Mesodermal cell (in vitro differentiated cells): ENCODE results near the gene NOS1.
"Not testable (repeated sequence)": the region's sequence is repeated elsewhere in the genome, so short reads cannot be mapped to it uniquely, and the experiment has no call there.

ENCODE experiments used
- H3K27ac ChIP-seq: 2 replicates; pipeline ENCODE4 v1.7.0; 2013; ENCODE audit warnings: mild to moderate bottlenecking, low read depth, low read length, moderate library complexity; ENCODE audit not compliant: severe bottlenecking
- H3K36me3 ChIP-seq: 2 replicates; pipeline ENCODE4 v1.7.1; 2013; ENCODE audit warnings: mild to moderate bottlenecking, low read length, moderate library complexity; ENCODE audit not compliant: control insufficient read depth, insufficient read depth
- H3K4me1 ChIP-seq: one replicate; pipeline ENCODE4 v1.7.1; 2013; ENCODE audit warnings: mild to moderate bottlenecking, low read length; ENCODE audit not compliant: insufficient read depth, control insufficient read depth, poor library complexity, severe bottlenecking
- H3K4me3 ChIP-seq: 2 replicates; pipeline ENCODE4 v1.7.0; 2013; ENCODE audit warnings: low read length, control low read depth, mild to moderate bottlenecking; ENCODE audit not compliant: insufficient read depth, poor library complexity, severe bottlenecking; ENCODE audit errors: extremely low read depth
- H3K9me3 ChIP-seq: 2 replicates; pipeline ENCODE4 v1.7.1; 2013; ENCODE audit warnings: mild to moderate bottlenecking, low read length, moderate library complexity; ENCODE audit not compliant: control insufficient read depth
- WGBS, 2 experiments: methylation state at CpG; one replicate each; pipeline ENCODE4 v1.1.5; 2013; ENCODE audit warnings: missing lambda C conversion rate in 2 of 2; ENCODE audit not compliant: insufficient coverage in 2 of 2; 5-methylcytosine and 5-hydroxymethylcytosine counted together

NOS1 gene

DNA sequence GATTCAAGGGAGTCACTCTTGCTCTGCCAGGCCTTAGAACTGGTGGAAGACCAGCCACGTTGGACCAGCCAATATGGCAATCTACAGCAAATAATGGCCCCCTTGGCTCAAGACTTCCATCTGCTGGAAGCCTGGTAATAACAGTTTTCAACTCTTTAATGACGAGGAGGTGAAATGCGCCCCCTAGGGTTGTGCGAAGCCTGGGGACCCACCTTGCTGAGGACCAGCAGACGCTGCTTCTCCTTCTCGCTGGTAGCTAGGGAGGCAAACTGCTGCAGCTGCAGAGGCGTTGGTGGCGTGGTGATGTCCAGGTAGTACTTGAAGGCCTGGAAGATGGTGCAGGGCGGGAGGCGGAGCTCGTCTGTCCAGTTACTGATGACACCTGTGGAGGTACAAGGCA, 129.7 kb downstream of the NOS1 start:
- 78 to 84% methylated on average over 10 to 11 of the region's 11 CpGs for WGBS, 2 experiments
- Histone ChIP-seq H3K4me3 (no peak overlapping the region), H3K36me3 (no peaks in the 10 kb centered on the region), H3K9me3 (no peaks in the 10 kb centered on the region), H3K27ac (no peak overlapping the region), H3K4me1 (no peaks in the 10 kb centered on the region)

DNA sequence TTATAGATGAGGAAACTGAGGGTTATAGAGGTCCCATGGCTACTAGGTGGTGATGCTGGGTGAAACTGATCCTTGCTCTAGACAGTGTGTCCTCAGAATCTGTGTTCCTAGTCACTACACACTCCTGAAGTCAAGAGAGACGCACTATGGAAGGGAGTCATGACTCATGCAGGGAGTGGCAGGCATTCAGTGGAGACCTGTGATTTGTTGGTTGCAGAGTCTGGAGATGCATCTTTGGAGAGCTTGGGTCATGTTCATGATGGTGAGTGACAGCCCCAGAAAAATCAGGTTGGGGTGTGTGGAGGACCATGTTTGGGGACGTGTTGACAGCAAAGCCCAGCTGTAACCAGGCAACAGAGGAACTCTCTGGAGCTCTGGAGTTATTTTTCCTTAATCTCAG, 133.2 kb downstream of the NOS1 start:
- H3K4me3 ChIP-seq: no peak overlapping the region
- 88 to 100% methylated on average over 1 to 2 of the region's 2 CpGs for WGBS, 2 experiments
- H3K4me1 ChIP-seq: no peaks in the 10 kb centered on the region
- H3K27ac ChIP-seq: no peak overlapping the region
- H3K9me3 ChIP-seq: no peaks in the 10 kb centered on the region
- H3K36me3 ChIP-seq: no peaks in the 10 kb centered on the region

DNA sequence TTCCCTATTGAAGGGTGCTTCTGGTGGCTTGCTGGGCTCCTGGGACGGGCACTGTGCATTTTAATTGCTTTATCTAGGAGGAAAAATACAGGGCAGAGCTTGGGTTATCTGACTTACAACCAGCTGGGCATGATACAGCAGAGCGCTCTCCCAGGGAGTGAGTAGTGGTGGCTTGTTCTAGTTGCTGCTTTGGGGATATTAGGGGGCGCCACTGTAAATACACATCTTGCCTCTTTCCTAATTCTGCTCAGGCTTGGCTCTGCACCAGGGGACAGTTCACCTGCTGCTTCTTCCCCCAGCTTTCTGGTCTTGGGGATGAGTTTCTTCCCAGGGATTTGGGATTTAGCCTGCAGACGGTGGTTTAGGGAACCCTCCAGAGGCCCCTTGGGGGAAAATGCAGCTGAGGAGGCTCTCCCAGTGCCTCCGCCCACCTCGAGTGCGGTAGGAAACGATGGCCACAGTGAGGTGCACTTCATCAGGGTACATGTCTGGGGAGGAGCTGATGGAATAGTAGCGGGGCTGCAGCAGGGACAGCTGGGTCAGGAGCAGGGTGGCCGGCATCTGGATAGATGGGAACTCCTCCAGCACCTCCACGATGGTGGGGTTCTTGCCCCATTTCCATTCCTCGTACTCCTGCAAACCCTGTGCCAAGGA, 134.3 kb downstream of the NOS1 start:
- Histone ChIP-seq H3K9me3 (no peaks in the 10 kb centered on the region), H3K4me3 (no peak overlapping the region), H3K36me3 (no peaks in the 10 kb centered on the region), H3K4me1 (no peaks in the 10 kb centered on the region), H3K27ac (no peak overlapping the region)
- 71 to 88% methylated on average over 2 to 7 of the region's 12 CpGs for WGBS, 2 experiments

DNA sequence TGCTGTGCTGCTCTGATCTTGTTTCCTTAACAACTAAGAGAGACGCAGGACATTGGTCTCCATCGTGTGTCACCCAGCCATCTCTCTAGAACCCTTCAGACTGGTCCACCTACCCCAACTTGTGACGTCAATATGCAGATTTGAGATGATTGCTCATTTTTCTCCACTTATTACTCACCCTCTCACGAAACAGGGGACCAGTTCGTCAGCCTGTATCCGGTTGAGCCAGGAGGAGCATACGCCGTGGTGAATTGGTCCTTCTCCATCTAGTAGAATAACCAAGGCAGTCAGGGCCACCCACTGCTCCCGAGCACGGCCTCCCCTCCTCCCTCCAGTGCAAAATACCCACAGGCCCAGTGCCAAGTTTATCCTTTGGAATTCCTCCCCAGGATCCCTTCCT, 134.9 kb downstream of the NOS1 start:
- H3K9me3 ChIP-seq: no peaks in the 10 kb centered on the region
- 88 to 95% methylated on average over 9 of the region's 10 CpGs for WGBS, 2 experiments

DNA sequence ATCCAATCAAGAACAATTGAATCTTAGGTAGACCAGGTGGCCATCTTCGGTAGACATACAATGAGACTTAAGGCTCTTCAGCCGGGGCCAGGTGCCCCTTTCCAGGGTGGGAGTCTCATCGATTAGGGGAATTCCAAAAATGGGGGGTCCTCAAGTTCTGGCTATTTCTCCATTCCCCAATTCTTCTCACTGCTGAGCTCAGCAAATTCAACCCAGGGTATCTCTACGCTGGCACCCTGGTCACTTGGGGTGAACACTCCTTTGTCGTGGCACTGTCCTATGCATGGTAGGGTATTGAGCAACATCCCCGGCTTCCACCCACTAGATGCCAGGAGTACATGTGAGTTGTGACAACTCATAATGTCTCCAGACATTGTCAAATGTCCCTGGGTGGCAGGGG, 136.2 kb downstream of the NOS1 start:
- Histone ChIP-seq H3K9me3 (no peaks in the 10 kb centered on the region), H3K36me3 (no peaks in the 10 kb centered on the region), H3K4me1 (no peaks in the 10 kb centered on the region), H3K27ac (no peak overlapping the region), H3K4me3 (no peak overlapping the region)
- WGBS, 2 experiments: 76 to 93% methylated on average over 3 to 5 of the region's 6 CpGs

More for the DNA sequence above, 134.9 kb downstream of the NOS1 start:
- Histone ChIP-seq H3K36me3 (no peaks in the 10 kb centered on the region), H3K4me3 (no peak overlapping the region), H3K4me1 (no peaks in the 10 kb centered on the region), H3K27ac (no peak overlapping the region)

DNA sequence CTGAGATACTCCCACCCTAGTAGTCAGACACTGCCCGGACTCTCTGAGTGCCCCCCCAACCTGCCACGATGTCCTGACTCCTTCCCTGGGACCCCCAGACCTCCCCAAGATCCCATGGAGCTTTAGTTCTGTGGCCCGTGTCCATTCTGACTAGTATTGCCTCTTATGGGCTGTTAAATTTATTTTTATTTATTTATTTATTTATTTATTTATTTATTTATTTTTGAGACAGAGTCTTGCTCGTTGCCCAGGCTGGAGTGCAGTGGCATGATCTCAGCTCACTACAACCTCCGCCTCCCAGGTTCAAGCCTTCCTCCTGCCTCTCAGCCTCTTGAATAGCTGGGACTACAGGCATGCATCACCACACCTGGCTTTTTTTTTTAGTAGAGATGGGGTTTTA, 140.5 kb downstream of the NOS1 start:
- H3K4me3 ChIP-seq, H3K27ac ChIP-seq, H3K4me1 ChIP-seq, H3K9me3 ChIP-seq, H3K36me3 ChIP-seq: not testable (repeated sequence)
- 86 to 93% methylated on average over 1 to 3 of the region's 5 CpGs for WGBS, 2 experiments

DNA sequence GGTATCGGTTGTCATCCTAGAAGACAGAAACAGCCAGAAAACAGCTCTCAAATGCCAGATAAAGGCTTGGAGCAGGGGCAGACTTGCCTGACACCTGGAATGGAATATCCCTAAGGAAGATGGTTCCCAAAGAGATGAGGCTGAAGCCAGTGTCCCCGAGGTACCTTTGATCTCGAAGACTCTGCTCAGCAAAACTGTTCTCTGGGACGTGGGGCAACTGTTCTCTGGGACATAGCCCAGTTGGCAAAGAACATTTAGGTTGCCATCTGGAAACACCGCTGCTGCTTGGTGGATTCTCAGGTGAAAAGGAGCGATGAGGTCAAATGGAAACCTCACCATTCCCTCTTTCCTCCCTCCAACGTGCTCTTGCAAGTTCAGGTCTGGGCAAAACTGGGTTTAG, 143.3 kb downstream of the NOS1 start:
- WGBS, 2 experiments: 86 to 91% methylated on average over 5 to 6 of the region's 7 CpGs
- Histone ChIP-seq H3K4me1 (no peaks in the 10 kb centered on the region), H3K27ac (no peak overlapping the region), H3K36me3 (no peaks in the 10 kb centered on the region), H3K9me3 (no peaks in the 10 kb centered on the region), H3K4me3 (no peak overlapping the region)

DNA sequence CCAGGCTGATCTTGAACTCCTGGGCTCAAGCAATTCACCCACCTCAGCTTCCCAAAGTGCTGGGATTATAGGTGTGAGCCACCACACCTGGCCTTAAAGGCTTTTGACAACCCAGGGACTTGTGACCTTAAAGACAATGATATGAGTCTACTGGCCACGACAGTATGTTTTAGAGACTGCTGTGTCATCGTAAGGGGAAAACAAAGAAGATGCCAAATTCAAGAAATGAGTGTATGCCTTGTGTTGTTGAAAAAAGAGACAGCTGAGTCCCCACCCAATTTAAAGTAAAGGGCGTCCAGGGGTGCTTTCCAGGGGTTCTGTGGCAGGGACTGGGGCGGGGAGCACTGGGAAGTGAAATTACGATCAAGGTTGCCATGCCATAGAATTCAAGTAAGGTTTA, 144.7 kb downstream of the NOS1 start:
- H3K27ac ChIP-seq: no peak overlapping the region
- 82 to 93% methylated on average over 5 of the region's 5 CpGs for WGBS, 2 experiments
- no peaks in the 10 kb centered on the region for H3K9me3 ChIP-seq
- H3K4me1 ChIP-seq: no peaks in the 10 kb centered on the region
- H3K36me3 ChIP-seq: no peaks in the 10 kb centered on the region
- no peak overlapping the region for H3K4me3 ChIP-seq

DNA sequence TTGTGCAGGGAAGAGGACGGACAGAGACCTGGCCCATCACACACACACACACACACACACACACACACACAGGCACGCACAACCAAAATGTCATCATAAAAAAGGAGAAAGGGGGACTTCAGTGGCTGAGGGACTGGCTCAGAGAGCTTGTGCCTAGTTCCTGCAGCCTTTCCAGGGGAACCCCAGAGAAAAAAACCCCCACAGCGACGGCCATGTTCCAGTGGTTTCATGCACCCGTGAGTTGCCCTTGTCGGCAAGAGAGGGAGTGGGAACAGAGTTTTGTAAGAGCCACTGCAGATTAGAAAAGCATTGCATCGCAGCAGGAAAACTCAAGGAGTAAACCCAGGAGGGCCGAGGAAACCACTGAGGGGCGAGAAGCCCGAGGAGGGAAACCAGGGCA, 146.6 kb downstream of the NOS1 start:
- WGBS, 2 experiments: 78 to 80% methylated on average over 6 of the region's 10 CpGs
- H3K27ac ChIP-seq: no peak overlapping the region
- no peaks in the 10 kb centered on the region for H3K4me1 ChIP-seq
- no peaks in the 10 kb centered on the region for H3K9me3 ChIP-seq
- no peak overlapping the region for H3K4me3 ChIP-seq
- H3K36me3 ChIP-seq: no peaks in the 10 kb centered on the region

DNA sequence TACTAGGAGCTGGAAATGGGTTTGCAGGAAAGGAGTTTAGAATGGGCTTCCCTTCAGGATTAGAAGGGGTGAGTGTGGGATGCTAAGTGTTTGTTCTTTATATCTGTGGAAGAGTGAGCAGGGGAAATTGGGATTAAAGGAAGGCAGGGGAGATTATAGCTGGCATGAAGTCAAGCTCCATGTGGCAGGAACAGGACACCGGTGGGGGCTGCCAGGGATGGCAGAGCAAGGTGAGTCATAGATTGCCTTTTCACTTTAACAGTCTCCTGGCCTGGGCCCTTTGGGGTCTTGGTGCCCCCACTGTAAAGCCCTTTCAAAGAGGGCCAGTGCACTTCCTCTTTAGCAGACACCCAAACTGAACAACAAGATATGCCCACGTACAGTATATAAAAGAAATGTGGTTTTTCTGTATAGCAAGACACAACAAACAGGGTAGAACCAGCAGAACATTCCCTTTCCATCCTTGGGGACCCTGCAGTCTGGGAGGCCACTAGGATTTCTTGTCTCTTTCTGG, 148.1 kb downstream of the NOS1 start:
- no peaks in the 10 kb centered on the region for H3K9me3 ChIP-seq
- no peaks in the 10 kb centered on the region for H3K36me3 ChIP-seq
- H3K27ac ChIP-seq: no peak overlapping the region
- no peak overlapping the region for H3K4me3 ChIP-seq
- H3K4me1 ChIP-seq: no peaks in the 10 kb centered on the region
- 33 to 67% methylated on average over 1 of the region's 2 CpGs for WGBS, 2 experiments

DNA sequence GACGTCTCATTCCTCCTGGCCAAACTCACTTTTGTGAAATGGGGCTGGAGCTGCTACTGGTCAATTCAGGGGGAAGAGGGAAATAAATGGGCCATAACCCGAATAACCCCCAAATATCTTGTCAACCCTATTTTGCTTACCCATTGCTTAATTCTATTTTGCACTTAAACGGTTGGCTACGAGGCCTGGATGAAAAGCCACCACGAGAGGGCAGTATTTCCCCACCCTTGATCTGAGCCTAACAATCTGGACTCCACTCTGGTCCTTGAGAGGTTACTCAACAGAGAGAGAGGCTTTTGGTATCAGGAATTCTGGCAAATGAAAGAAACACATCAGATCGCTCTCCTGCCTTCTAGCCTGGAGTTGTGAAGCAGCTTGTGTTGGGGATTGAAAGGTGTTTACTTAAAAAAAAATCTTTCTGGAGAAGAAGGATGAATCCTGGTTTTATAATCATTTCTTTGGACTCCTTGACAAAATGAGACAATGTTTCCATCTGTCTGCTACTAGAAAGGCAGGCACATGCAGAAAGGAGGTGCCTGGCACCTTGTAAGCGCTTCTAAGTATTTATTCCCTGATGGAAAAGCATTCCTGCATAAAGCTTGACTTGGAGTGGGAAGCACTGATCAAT, 148.7 kb downstream of the NOS1 start:
- H3K4me3 ChIP-seq: no peak overlapping the region
- no peaks in the 10 kb centered on the region for H3K4me1 ChIP-seq
- H3K27ac ChIP-seq: no peak overlapping the region
- no peaks in the 10 kb centered on the region for H3K9me3 ChIP-seq
- 21 to 39% methylated on average over 2 to 6 of the region's 7 CpGs for WGBS, 2 experiments
- no peaks in the 10 kb centered on the region for H3K36me3 ChIP-seq
